Mucosa of stomach (tissue), 1 donor: Measurements from ENCODE around the gene RPS2.

ENCODE experiments used
- H3K27me3 ChIP-seq: one replicate; pipeline ENCODE4 v1.7.0; 2013; ENCODE audit warnings: mild to moderate bottlenecking, low read length; ENCODE audit not compliant: control insufficient read depth, insufficient read depth
- H3K36me3 ChIP-seq: one replicate; pipeline ENCODE4 v1.7.0; 2013; ENCODE audit warnings: low read length; ENCODE audit not compliant: control insufficient read depth, insufficient read depth
- H3K4me1 ChIP-seq: one replicate; pipeline ENCODE4 v1.7.0; 2013; ENCODE audit warnings: mild to moderate bottlenecking, low read length; ENCODE audit not compliant: control insufficient read depth, insufficient read depth
- H3K4me3 ChIP-seq: one replicate; pipeline ENCODE4 v1.7.0; 2013; ENCODE audit warnings: low read length
- H3K9ac ChIP-seq: one replicate; pipeline ENCODE4 v1.7.0; 2013; ENCODE audit warnings: mild to moderate bottlenecking, low read length, moderate library complexity
- H3K9me3 ChIP-seq: one replicate; pipeline ENCODE4 v1.7.0; 2013; ENCODE audit warnings: mild to moderate bottlenecking, low read length, moderate library complexity; ENCODE audit not compliant: control insufficient read depth
- donor health status: Pancreatic carcinoma.

Gene RPS2

GRCh38 chr16:1913327-1914083 lies 51.1 kb downstream of the RPS2 start:
- peak overlapping the region; percentile 53 for H3K9ac ChIP-seq
- peaks cover 33% of the 10 kb centered on the region for H3K27me3 ChIP-seq
- H3K4me3 ChIP-seq: no peak overlapping the region

GRCh38 chr16:1912215-1912543 lies 52.4 kb downstream of the RPS2 start:
- Histone ChIP-seq H3K4me1 (peaks cover 38% of the 10 kb centered on the region), H3K36me3 (no peaks in the 10 kb centered on the region), H3K9ac (no peak overlapping the region), H3K4me3 (no peak overlapping the region), H3K27me3 (peaks cover 26% of the 10 kb centered on the region), H3K9me3 (no peaks in the 10 kb centered on the region)

More at GRCh38 chr16:1913327-1914083, 51.1 kb downstream of the RPS2 start:
- Histone ChIP-seq H3K9me3 (no peaks in the 10 kb centered on the region), H3K4me1 (peaks cover 43% of the 10 kb centered on the region), H3K36me3 (no peaks in the 10 kb centered on the region)
